Spinal cord (tissue), 10 donors: Measurements from ENCODE around the gene SLC22A4. TPM values are rescaled to one million over a fixed set of nuclear protein-coding genes. Genes with fewer than 3 reads are reported as not detected.

ENCODE experiments used
- DNase-seq, 6 donors: peaks; one replicate each; pipeline versions ENCODE4 v3.0.0 to v3.0.0-alpha.2; 2013 to 2015; ENCODE audit warnings: low spot score in 6 of 6, low read depth in 4 of 6
- H3K27ac ChIP-seq: one replicate; pipeline ENCODE4 v1.5.1; 2013; ENCODE audit warnings: low read depth, low read length, control low read depth
- H3K27me3 ChIP-seq: one replicate; pipeline ENCODE4 v1.6.1; 2013; ENCODE audit warnings: low read length; ENCODE audit not compliant: control insufficient read depth, insufficient read depth
- H3K36me3 ChIP-seq: one replicate; pipeline ENCODE4 v1.6.1; 2013; ENCODE audit warnings: low read length; ENCODE audit not compliant: control insufficient read depth, insufficient read depth
- H3K4me1 ChIP-seq: one replicate; pipeline ENCODE4 v1.6.1; 2013; ENCODE audit warnings: low read length; ENCODE audit not compliant: control insufficient read depth, insufficient read depth
- H3K4me3 ChIP-seq: one replicate; pipeline ENCODE4 v1.5.1; 2013; ENCODE audit warnings: low read depth, low read length, control low read depth
- H3K9me3 ChIP-seq: one replicate; pipeline ENCODE4 v1.6.1; 2013; ENCODE audit warnings: low read length; ENCODE audit not compliant: control insufficient read depth, insufficient read depth
- WGBS: methylation state at CpG from one replicate; pipeline ENCODE4 v1.1.5; 2013; ENCODE audit warnings: missing lambda C conversion rate; ENCODE audit not compliant: insufficient coverage; 5-methylcytosine and 5-hydroxymethylcytosine counted together
- long read RNA-seq, 4 donors: transcript quantifications; one replicate each; lab custom pipeline, GENCODE V29; 2026
- polyA plus RNA-seq, 2 donors: library from polyadenylated mRNA; unstranded; fragments of 120-200 nt; gene quantifications; one replicate each; pipeline ENCODE4 v1.2.1, GENCODE V29; 2013; ENCODE audit not compliant: insufficient read length in 2 of 2
- total RNA-seq, 2 donors: library from RNA; depleted of rRNA in 1 of 2; stranded (reverse); fragments of 120-200 nt in 1 of 2; fragments of >200 nt in 1 of 2; gene quantifications; one replicate each; pipeline versions ENCODE4 v1.2.3 to v1.2.4, GENCODE V29; 2013 to 2014
- donor health status: healthy.

SLC22A4 gene
- total RNA-seq (1 to 10 TPM; 4.0 to 8.7 TPM), polyA plus RNA-seq (1 to 10 TPM; 7.4 to 7.9 TPM)
- long read RNA-seq, donor 1, partial matches to known transcripts = 10 of 29 reads
- long read RNA-seq, donor 1, other reads (novel, unspliced or antisense) = 17 of 29 reads
- long read RNA-seq, donor 2, partial matches to known transcripts = 0 of 2 reads
- long read RNA-seq, donor 2, other reads (novel, unspliced or antisense) = 0 of 2 reads
- long read RNA-seq, donor 3 = 0 reads
- long read RNA-seq, donor 4, partial matches to known transcripts = 0 of 1 reads
- long read RNA-seq, donor 4, other reads (novel, unspliced or antisense) = 0 of 1 reads

GRCh38 chr5:132293992-132294727 is at the start of gene SLC22A4:
Gene SLC22A4, plus strand, starts transcription at chr5:132294394. Its CDS starts 223 bp downstream, at chr5:132294617.
- DNase-seq = peak in 5 of 6 donors; percentile 74 to 97 (median 88)
- peaks cover 29% of the 10 kb centered on the region for H3K4me1 ChIP-seq
- H3K4me3 ChIP-seq = peak within 1 kb of the TSS; percentile 85
- WGBS = 0% methylated on average over 63 of the region's 63 CpGs
- no peaks in the 10 kb centered on the region for H3K27me3 ChIP-seq
- H3K27ac ChIP-seq = peak within 1 kb of the TSS; percentile 99
- H3K36me3 ChIP-seq = peaks cover 2% of the 10 kb centered on the region
- H3K9me3 ChIP-seq = no peaks in the 10 kb centered on the region

GRCh38 chr5:132245593-132245992 is 48.6 kb upstream of the SLC22A4 start:
- WGBS = no CpG with 5 or more reads among the region's 1 CpG
- no peaks in the 10 kb centered on the region for H3K4me1 ChIP-seq
- no peak overlapping the region for H3K27ac ChIP-seq
- H3K9me3 ChIP-seq = peaks cover 4% of the 10 kb centered on the region
- H3K27me3 ChIP-seq = no peaks in the 10 kb centered on the region
- no peak overlapping the region for H3K4me3 ChIP-seq
- H3K36me3 ChIP-seq = no peaks in the 10 kb centered on the region
- no peak for DNase-seq

- no peaks in the 10 kb centered on the region for H3K36me3 ChIP-seq
- H3K27me3 ChIP-seq = no peaks in the 10 kb centered on the region
- DNase-seq = no peak
- no peak overlapping the region for H3K27ac ChIP-seq
- H3K4me1 ChIP-seq = no peaks in the 10 kb centered on the region
- H3K9me3 ChIP-seq = no peaks in the 10 kb centered on the region
- H3K4me3 ChIP-seq = no peak overlapping the region
Observed at GRCh38 chr5:132246806-132247205, 47.4 kb upstream of the SLC22A4 start.

GRCh38 chr5:132250547-132250946 is 43.6 kb upstream of the SLC22A4 start:
- no peaks in the 10 kb centered on the region for H3K9me3 ChIP-seq
- DNase-seq = no peak
- no peaks in the 10 kb centered on the region for H3K27me3 ChIP-seq
- 77% methylated on average over 2 of the region's 2 CpGs for WGBS
- H3K36me3 ChIP-seq = no peaks in the 10 kb centered on the region
- peaks cover 8% of the 10 kb centered on the region for H3K4me1 ChIP-seq
- no peak overlapping the region for H3K4me3 ChIP-seq
- H3K27ac ChIP-seq = no peak overlapping the region

GRCh38 chr5:132251220-132251725 is 42.9 kb upstream of the SLC22A4 start:
- 86% methylated on average over 8 of the region's 10 CpGs for WGBS
- Histone ChIP-seq H3K27ac (no peak overlapping the region), H3K27me3 (no peaks in the 10 kb centered on the region), H3K4me1 (peaks cover 8% of the 10 kb centered on the region), H3K36me3 (no peaks in the 10 kb centered on the region), H3K4me3 (no peak overlapping the region), H3K9me3 (no peaks in the 10 kb centered on the region)
- DNase-seq = no peak

- Histone ChIP-seq H3K27ac (no peak overlapping the region), H3K4me1 (peaks cover 22% of the 10 kb centered on the region), H3K27me3 (peaks cover 12% of the 10 kb centered on the region), H3K4me3 (no peak overlapping the region), H3K36me3 (no peaks in the 10 kb centered on the region), H3K9me3 (no peaks in the 10 kb centered on the region)
- no peak for DNase-seq
- WGBS = 80% methylated on average over 1 of the region's 4 CpGs
Observed at GRCh38 chr5:132253008-132253441, 41.2 kb upstream of the SLC22A4 start.

- Histone ChIP-seq H3K4me3 (no peak overlapping the region), H3K36me3 (no peaks in the 10 kb centered on the region), H3K9me3 (no peaks in the 10 kb centered on the region), H3K27me3 (peaks cover 13% of the 10 kb centered on the region), H3K27ac (no peak overlapping the region), H3K4me1 (peaks cover 28% of the 10 kb centered on the region)
- WGBS = 88% methylated on average over 8 of the region's 8 CpGs
- no peak for DNase-seq
Observed at GRCh38 chr5:132253452-132254320, 40.5 kb upstream of the SLC22A4 start.

GRCh38 chr5:132254321-132254977 is 39.7 kb upstream of the SLC22A4 start:
- H3K27ac ChIP-seq = no peak overlapping the region

More at GRCh38 chr5:132254321-132254977, 39.7 kb upstream of the SLC22A4 start:
- peaks cover 36% of the 10 kb centered on the region for H3K4me1 ChIP-seq
- WGBS = 58% methylated on average over 5 of the region's 7 CpGs
- H3K27me3 ChIP-seq = peaks cover 13% of the 10 kb centered on the region
- no peak for DNase-seq
- H3K36me3 ChIP-seq = peaks cover 4% of the 10 kb centered on the region
- H3K4me3 ChIP-seq = no peak overlapping the region
- H3K9me3 ChIP-seq = no peaks in the 10 kb centered on the region
